SH-SY5Y (cell line): Measurements from ENCODE around the gene POLA2.

Experiments
- GATA2 ChIP-seq: IDR thresholded peaks from 2 replicates; pipeline ENCODE4 v1.6.1; 2011; ENCODE audit warnings: mild to moderate bottlenecking, low read depth, low read length
- GATA3 ChIP-seq: IDR thresholded peaks from 2 replicates; pipeline ENCODE4 v1.6.1; 2011; ENCODE audit warnings: low read depth, mild to moderate bottlenecking, low read length, moderate library complexity

DNA sequence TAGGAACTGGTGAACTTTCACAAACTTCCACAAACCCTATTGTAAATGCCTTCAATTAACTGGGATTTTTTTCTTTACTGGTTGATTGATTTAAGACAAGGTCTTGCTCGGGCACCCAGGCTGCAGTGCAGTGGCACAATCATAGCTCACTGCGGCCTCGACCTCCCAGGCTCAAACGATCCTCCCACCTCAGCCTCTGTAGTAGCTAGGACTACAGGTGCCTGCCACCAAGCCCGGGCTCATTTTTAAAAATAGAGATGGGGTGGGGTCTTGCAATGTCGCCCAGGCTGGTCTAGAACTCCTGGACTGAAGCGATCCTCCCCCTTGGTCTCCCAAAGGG is 35.7 kb upstream of the POLA2 start:
- TF ChIP-seq GATA2 (no peak), GATA3 (no peak)
